HEK293T (cell line): ENCODE data around the gene ATPAF2.

ENCODE experiments used
- BHLHE40 ChIP-seq: fragments of 450-650 bp; IDR thresholded peaks from 2 replicates; pipeline ENCODE4 v1.6.1; 2016; ENCODE audit warnings: mild to moderate bottlenecking, moderate library complexity, borderline replicate concordance
- FOXA1 ChIP-seq: fragments of 450-650 bp; IDR thresholded peaks from 2 replicates; pipeline ENCODE4 v1.6.1; 2016; ENCODE audit warnings: mild to moderate bottlenecking
- FOXK2 ChIP-seq: fragments of 450-650 bp; IDR thresholded peaks from 2 replicates; pipeline ENCODE4 v1.6.1; 2016; ENCODE audit warnings: mild to moderate bottlenecking
- HDGF ChIP-seq: fragments of 450-650 bp; IDR thresholded peaks from 2 replicates; pipeline ENCODE4 v1.6.1; 2017; ENCODE audit warnings: antibody characterized with exemption, borderline replicate concordance
- LEF1 ChIP-seq: fragments of 450-650 bp; IDR thresholded peaks from 2 replicates; pipeline ENCODE4 v1.6.1; 2017; ENCODE audit warnings: mild to moderate bottlenecking, borderline replicate concordance
- SUZ12 ChIP-seq: fragments of 450-650 bp; IDR thresholded peaks from 2 replicates; pipeline ENCODE4 v1.6.1; 2016; ENCODE audit warnings: mild to moderate bottlenecking

- TF ChIP-seq HDGF (no peak), SUZ12 (no peak), BHLHE40 (no peak), FOXK2 (no peak), LEF1 (no peak), FOXA1 (no peak)
Measured at GRCh38 chr17:18006495-18007239, 32.3 kb downstream of the ATPAF2 start.
